Measurements from ENCODE around the gene MAPK9. TPM values are rescaled to one million over a fixed set of nuclear protein-coding genes. Genes with fewer than 3 reads are reported as not detected.
A peak's percentile ranks its signal among the peaks of the same experiment; 100 is the strongest.

MAPK9 gene
- total RNA-seq, 2 donors from 2014 or later: 46.4 to 50.2 TPM

GRCh38 chr5:180193749-180194375, 98.0 kb downstream of the MAPK9 start:
- TF ChIP-seq CTCF (IDR thresholded peaks at IDR 0.05): no peak
- H3K9ac ChIP-seq (ENCODE audit: low read depth in 2 of 2, low read length in 2 of 2): no peak overlapping the region
- no peaks in the 10 kb centered on the region for H3K27me3 ChIP-seq
- no peaks in the 10 kb centered on the region for H3K9me3 ChIP-seq
- no peak for DNase-seq
- H3K36me3 ChIP-seq: no peaks in the 10 kb centered on the region
- H3K27ac ChIP-seq: no peak overlapping the region
- no peak overlapping the region for H3K4me3 ChIP-seq
- H3K4me1 ChIP-seq: no peaks in the 10 kb centered on the region
- intact Hi-C loops (cut with DNase I): no loop called here

- TF ChIP-seq CTCF (IDR thresholded peaks at IDR 0.05): no peak
- no peaks in the 10 kb centered on the region for H3K27me3 ChIP-seq
- no peaks in the 10 kb centered on the region for H3K4me1 ChIP-seq
- no peaks in the 10 kb centered on the region for H3K9me3 ChIP-seq
- H3K36me3 ChIP-seq: no peaks in the 10 kb centered on the region
- H3K27ac ChIP-seq: no peak overlapping the region
- DNase-seq: no peak
- H3K4me3 ChIP-seq: no peak overlapping the region
- no peak overlapping the region for H3K9ac ChIP-seq (ENCODE audit: low read depth in 2 of 2, low read length in 2 of 2)
- intact Hi-C loops (cut with DNase I): no loop called here
Observed at GRCh38 chr5:180191716-180192115, 100.2 kb downstream of the MAPK9 start.

GRCh38 chr5:180187767-180188166, 104.1 kb downstream of the MAPK9 start:
- no peak overlapping the region for H3K4me3 ChIP-seq
- no peaks in the 10 kb centered on the region for H3K36me3 ChIP-seq
- H3K9ac ChIP-seq (ENCODE audit: low read depth in 2 of 2, low read length in 2 of 2): no peak overlapping the region
- H3K27ac ChIP-seq: no peak overlapping the region
- DNase-seq: peak; percentile 7
- H3K27me3 ChIP-seq: no peaks in the 10 kb centered on the region
- no peak for TF ChIP-seq CTCF (IDR thresholded peaks at IDR 0.05)
- H3K9me3 ChIP-seq: no peaks in the 10 kb centered on the region
- no peaks in the 10 kb centered on the region for H3K4me1 ChIP-seq
- intact Hi-C loops (cut with DNase I): no loop called here

Other genes starting within 250 kb of the MAPK9 start
- gene RNF130, start 220.3 kb downstream of the MAPK9 start, total RNA-seq: 10 to 100 TPM; 32.0 to 41.7 TPM
- under 1 TPM in 1 of 2 donors, not detected in 1; 0.85 TPM for gene RASGEF1C, start 82.9 kb downstream of the MAPK9 start, total RNA-seq
- 1 to 10 TPM in 1 of 2 donors, under 1 TPM in 1; 0.62 to 3.2 TPM for gene GFPT2, start 61.3 kb upstream of the MAPK9 start, total RNA-seq
- 10 to 100 TPM; 35.5 to 38.2 TPM for gene CNOT6, start 202.3 kb upstream of the MAPK9 start, total RNA-seq